NCI-H1048 (cell line): ENCODE results near the gene TRDN.
"Not testable (repeated sequence)": the region's sequence is repeated elsewhere in the genome, so short reads cannot be mapped to it uniquely, and the experiment has no call there.

ENCODE experiments used
- DNase-seq: peaks from one replicate; lab custom pipeline; 2025; lab: John Stamatoyannopoulos, UW

Gene TRDN

GRCh38 chr6:123404975-123405374, 231.8 kb downstream of the TRDN start:
- no peak for DNase-seq

DNA sequence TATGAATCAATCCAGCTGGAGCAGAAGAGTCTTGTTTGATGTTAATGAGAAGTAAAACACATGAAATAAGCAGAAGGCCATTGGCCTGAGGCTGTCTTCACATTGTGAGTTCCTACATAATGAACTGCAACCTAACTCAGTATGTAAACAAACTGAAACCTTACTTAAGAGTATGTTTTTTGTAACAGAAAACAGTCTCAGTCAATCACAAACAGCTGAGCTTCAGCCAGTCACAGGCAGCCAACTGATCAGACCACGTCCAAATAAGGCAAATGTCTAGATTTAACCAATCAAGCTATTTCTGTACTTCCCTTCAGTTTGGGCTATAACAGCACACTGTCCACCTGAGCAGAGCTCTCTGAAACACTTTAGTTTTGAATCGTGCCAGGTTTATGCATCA, 234.7 kb downstream of the TRDN start:
- DNase-seq, result no peak

DNA sequence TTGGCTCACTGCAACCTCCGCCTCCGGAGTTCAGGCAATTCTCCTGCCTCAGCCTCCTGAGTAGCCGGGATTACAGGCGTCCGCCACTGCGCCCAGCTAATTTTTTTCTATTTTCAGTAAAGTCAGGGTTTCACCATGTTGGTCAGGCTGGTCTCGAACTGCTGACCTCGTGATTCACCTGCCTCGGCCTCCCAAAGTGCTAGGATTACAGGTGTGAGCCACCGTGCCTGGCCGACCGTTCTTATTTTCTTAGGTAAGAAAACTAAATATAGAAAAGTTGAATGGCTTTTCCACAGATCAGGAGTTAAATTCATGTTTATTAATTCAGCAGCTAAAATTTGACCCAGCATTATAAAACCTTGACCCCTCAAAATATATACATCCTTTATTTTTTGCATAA, 238.7 kb downstream of the TRDN start:
- DNase-seq, result no peak

DNA sequence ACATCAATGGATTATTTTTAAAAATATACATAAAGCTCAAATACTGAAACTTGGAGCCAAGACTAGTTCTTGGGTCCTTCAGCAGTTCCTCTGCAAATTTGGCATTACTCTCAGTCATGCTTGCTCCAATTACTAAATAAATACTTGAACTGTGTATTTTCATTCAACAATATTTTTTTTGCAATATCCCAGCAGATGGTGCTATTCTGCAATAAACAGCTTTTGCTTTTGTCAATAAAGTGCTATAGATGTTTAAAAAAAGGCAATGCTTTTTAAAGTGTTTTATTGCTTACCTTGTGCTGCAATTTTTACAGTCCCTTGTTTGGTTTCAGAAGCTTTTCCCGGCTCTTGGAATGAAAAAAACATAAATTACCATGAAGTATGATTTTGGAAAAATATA, 243.4 kb downstream of the TRDN start:
- DNase-seq, result no peak

- DNase-seq, result no peak
These were observed 253.0 kb downstream of the TRDN start for GRCh38 chr6:123383718-123384117.

GRCh38 chr6:123380257-123380656, 256.5 kb downstream of the TRDN start:
- DNase-seq, result no peak

DNA sequence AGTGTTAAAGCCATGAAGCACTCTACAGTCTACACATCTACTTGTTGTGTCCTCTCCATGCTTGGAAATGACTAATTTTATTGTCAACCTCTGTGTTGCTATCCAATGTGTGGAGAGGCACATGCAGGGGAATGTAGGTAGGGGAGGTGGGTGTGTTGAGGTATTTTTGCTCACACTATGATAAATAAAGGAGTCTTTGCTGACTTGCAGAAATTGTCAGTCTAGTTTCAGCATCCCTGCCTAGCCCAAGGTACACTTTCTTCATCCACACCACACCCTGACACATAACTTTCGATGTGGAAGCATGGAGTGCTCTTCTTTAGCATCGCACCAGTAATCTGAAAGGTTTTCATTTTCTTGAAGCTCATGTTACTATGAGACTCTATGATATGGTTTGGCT, 264.0 kb downstream of the TRDN start:
- no peak for DNase-seq

DNA sequence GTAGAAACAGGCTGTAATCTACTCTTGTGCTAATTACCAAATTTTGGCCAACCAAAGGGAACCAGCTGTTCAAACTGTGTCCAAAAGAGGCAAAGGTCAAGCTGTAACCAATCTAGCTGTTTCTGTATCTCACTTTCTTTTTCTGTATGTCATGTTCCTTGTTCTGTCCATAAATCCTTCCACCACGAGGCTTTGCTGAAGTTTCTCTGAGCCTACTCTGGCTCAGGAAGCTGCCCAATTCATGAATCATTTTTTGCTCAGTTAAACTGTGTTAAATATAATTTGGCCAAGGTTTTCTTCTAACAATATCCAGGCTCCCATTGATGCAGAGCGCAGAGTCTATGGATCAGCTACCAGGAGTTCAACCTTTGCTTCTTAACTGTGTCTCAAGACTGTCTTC, 272.8 kb downstream of the TRDN start:
- no peak for DNase-seq

DNA sequence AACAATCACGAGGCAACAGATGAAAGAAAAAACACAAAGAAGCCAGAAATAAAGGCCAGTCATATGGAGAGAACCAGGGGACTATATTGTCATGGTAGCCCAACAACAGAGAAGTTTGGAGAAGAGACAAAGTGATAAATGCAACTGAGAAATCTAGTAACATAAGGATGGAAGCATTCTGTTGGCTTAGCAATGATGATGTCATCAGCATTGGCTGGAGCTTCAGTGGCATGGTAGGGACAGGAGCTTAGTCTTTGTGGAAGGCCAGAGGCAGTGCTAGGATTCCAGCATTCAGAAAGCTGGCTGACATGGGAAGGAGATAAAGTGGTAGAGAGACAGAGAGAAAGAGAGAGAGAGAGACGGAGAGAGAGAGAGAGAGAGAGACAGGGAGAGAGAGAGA, 276.4 kb downstream of the TRDN start:
- no peak for DNase-seq

DNA sequence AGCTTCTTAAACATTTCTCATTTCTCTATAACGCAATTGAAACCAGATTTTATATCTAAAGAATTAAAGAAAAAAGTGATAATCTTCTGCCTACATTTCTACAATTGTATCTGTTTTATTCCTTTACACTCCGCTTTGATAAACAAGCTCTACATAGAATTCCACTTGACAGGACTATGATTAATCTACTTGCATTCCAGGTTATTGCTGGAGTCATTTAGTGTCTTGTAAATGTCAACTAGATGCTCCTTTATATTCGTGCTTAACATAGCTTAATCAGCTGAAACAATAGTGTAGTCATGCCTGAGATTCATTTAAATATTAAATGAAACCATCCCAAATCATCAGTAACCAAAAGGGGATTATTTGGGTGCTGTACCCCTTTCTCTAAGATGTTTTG, 284.0 kb downstream of the TRDN start:
- DNase-seq, result no peak

GRCh38 chr6:123352279-123352678, 284.5 kb downstream of the TRDN start:
- no peak for DNase-seq

DNA sequence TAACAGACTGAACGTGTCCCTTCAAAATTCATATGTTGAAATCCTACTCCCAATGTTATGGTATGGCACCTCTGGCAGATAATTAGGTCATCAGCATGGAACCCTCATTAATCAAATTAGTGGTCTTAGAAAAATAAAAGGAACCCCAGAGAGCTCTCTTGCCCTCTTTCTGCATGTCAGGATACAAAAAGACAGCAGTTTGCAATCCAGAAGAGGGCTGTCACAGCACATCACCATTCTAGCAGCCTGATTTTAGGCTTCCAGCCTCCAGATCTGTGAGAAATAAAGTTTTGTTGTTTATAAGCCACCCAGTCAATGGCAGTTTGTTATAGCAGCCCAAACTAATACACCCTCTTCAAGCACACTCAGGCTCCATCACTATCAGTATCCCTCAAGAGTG, 292.9 kb downstream of the TRDN start:
- DNase-seq, result no peak

- no peak for DNase-seq
These were observed 298.4 kb downstream of the TRDN start for GRCh38 chr6:123338394-123338793.

- DNase-seq, result no peak
These were observed 303.6 kb downstream of the TRDN start for GRCh38 chr6:123333000-123333756.

DNA sequence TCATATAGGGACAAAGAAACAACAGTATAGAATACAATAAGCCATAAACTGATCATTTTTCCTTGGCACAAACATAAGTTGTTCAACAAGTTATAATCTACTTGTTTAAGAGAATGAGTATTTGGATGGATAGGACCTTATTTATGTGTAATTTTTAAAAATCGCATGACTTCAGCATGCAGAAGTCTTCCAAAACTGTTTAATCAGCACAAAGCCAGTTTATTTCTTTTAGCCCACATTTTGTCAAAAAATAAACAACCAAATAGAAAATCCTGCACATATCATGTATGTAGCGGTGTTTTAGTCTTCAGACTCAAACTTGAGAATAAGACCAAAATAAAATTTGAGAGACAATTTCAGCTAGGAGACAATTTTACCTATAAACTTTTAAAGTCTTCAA, 304.7 kb downstream of the TRDN start:
- DNase-seq, result no peak

DNA sequence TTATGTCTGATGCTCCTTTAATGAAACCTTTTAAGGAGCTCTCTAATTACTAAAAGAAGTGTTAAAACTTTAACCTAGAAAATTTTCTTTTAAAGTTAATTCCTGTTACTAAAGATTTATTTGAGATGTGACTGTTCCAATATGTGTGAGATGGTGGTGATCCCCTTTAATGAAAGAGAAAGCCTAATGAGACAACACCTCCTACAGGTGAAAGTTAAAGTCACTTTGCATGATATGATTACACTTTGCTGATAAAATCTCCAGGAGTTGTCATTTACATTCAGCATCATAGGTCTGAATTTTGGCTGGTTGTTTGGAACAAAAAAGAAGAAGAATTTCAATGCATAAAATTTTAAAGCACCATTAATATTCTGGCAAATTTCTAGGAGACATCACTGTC, 307.4 kb downstream of the TRDN start:
- no peak for DNase-seq

GRCh38 chr6:123323452-123324329, 313.1 kb downstream of the TRDN start:
- no peak for DNase-seq

DNA sequence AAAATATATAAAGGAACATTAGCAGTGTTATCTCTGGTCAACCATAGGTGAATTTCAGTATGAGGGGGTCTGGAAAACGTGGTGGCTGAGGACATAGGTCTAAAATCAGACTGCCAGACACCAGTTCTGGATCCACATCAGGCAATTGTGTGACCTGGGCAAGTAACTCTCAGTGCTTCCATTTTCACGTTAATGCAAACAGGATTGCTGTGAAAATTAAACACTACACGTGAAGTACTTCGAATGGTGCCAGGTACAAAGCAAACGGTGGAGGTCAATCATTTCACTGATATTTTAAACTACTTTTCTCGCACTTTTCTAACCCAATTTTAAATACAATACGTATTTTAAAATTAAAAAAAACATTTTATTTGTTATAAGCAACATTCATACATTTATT, 315.7 kb downstream of the TRDN start:
- no peak for DNase-seq

DNA sequence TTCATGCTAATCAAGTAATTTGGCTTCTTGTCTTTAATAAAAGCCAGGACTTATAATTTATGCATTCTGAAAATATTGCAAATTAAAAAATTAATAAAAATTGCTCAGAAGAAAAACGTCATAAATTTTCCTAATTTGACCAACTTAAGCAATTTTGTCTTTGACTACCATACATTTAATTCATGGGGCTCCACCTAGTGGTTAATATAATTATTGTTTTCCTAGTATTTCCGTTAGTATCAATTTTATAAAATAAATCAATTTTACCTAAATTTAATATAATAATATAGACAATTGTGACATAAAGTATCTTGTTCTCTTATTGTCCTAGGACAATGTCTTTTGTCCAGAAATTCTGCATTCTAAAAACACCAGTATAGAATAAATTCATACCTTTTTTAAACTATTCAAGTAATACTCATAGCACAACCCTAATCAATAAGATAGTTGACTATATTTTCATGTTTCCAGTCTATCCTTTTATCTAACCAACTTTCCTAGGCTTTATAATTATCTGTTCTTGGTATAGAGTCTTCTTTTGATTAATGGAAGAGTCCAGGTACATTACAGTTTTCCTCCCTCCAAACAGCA, 319.9 kb downstream of the TRDN start:
- no peak for DNase-seq

DNA sequence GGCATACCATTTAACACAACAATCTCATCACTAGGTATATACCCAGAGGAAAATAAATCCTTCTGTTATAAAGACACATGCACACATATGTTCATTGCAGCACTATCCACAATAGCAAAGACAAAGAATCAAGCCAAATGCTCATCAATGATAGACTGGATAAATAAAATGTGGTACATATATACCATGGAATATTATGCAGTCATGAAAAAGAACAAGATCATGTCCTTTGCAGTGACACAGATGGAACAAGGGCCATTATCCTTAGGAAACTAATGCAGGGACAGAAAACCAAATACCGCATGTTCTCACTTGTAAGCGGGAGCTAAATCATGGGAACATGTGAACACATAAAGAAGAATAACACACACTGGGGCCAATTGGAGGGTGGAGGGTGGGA, 322.3 kb downstream of the TRDN start:
- DNase-seq, result not testable (repeated sequence)

DNA sequence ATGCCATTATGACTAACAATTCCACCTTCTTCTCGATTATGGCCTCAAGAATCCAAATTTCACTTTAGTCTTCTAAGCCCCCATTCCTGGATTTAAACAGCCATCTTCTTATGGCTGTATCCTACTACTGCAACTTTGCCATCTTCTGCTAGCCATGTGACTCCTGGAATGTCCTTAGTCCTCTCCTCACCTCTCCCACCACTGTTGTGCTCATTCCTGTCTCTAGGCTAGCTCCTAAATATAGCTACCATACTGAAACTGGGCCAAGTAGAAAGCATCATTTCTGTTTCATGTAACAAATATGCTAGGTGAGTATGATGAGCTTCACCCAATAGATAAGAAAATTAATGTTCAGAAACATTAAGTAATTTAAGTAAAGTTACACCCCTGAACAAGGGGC, 327.6 kb downstream of the TRDN start:
- no peak for DNase-seq

- no peak for DNase-seq
These were observed 330.4 kb downstream of the TRDN start for GRCh38 chr6:123306334-123306733.

GRCh38 chr6:123295672-123296071, 341.1 kb downstream of the TRDN start:
- no peak for DNase-seq
